BLaER1 treated with 17β-estradiol and CSF1 and Interleukin-3, amounts not matched to agents 10 nM and 100 nM (cell line): ENCODE data around the gene RBM38.

Experiments
- H3K27ac ChIP-seq, 11 experiments: shearing (Covaris generic); formaldehyde crosslinking; 2 replicates each; pipeline ENCODE4 v1.8.1; 2022
- H3K27me3 ChIP-seq, 11 experiments: shearing (Covaris generic); formaldehyde crosslinking; 2 replicates each; pipeline ENCODE4 v1.8.1; 2022
- H3K36me3 ChIP-seq, 11 experiments: shearing (Covaris generic); formaldehyde crosslinking; 2 replicates each; pipeline ENCODE4 v1.8.1; 2022
- H3K4me1 ChIP-seq, 10 experiments: shearing (Covaris generic); formaldehyde crosslinking; 2 replicates each; pipeline ENCODE4 v1.8.1; 2022
- H3K4me2 ChIP-seq, 11 experiments: shearing (Covaris generic); formaldehyde crosslinking; 2 replicates each; pipeline ENCODE4 v1.8.1; 2022
- H3K4me3 ChIP-seq, 10 experiments: shearing (Covaris generic); formaldehyde crosslinking; 2 replicates each; pipeline ENCODE4 v1.8.1; 2022
- H3K9ac ChIP-seq, 11 experiments: shearing (Covaris generic); formaldehyde crosslinking; 2 replicates each; pipeline ENCODE4 v1.8.1; 2022
- H3K9me3 ChIP-seq, 11 experiments: shearing (Covaris generic); formaldehyde crosslinking; replicated peaks in 1 of 11; 2 replicates each; pipeline ENCODE4 v1.8.1; 2022
- H4K20me1 ChIP-seq, 11 experiments: shearing (Covaris generic); formaldehyde crosslinking; 2 replicates each; pipeline ENCODE4 v1.8.1; 2022
- Cebpa-rat ChIP-seq, 11 experiments: shearing (Covaris generic); IDR thresholded peaks; 2 replicates each; pipeline ENCODE4 v1.8.1; 2022

Gene RBM38

DNA sequence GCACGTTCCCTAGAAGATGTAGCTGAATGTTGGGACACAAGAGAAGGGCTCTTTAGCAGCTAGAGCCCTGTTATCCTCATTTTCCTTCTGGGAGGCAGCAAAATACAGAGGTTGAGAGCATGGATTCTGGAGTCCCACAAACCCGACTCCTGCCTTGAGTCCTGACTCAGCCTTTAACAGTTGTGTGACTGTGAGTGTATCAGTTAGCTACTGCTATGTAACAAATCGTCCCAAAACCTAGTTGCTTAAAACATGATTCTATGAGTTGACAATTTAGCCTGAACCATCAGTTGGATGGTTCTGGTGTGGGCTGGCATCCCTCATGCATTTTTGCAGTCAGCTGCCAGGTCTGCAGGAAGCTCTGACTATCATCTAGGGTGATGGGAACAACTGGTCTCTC lies 54.6 kb downstream of the RBM38 start:
- Histone ChIP-seq H3K4me2 (peak overlapping the region in 7 of 11 experiments; percentile 28 to 98 (median 52); a peak in 12 of 22 replicates), H3K4me1 (peaks cover 35 to 99% (median 71%) of the 10 kb centered on the region in 10 experiments), H3K4me3 (no peak overlapping the region), H3K36me3 (no peaks in the 10 kb centered on the region), H3K27ac (peak overlapping the region in 9 of 11 experiments; percentile 23 to 99 (median 59); a peak in 16 of 22 replicates), H3K9me3 (peaks cover 0 to 7% (median 0%) of the 10 kb centered on the region in 11 experiments; a peak in 6 of 22 replicates), H3K9ac (peak overlapping the region in 4 of 11 experiments; percentile 2 to 24 (median 13); a peak in 5 of 22 replicates), H3K27me3 (no peaks in the 10 kb centered on the region), H4K20me1 (no peaks in the 10 kb centered on the region)
- TF ChIP-seq Cebpa-rat (IDR thresholded peaks at IDR 0.05), result no peak

DNA sequence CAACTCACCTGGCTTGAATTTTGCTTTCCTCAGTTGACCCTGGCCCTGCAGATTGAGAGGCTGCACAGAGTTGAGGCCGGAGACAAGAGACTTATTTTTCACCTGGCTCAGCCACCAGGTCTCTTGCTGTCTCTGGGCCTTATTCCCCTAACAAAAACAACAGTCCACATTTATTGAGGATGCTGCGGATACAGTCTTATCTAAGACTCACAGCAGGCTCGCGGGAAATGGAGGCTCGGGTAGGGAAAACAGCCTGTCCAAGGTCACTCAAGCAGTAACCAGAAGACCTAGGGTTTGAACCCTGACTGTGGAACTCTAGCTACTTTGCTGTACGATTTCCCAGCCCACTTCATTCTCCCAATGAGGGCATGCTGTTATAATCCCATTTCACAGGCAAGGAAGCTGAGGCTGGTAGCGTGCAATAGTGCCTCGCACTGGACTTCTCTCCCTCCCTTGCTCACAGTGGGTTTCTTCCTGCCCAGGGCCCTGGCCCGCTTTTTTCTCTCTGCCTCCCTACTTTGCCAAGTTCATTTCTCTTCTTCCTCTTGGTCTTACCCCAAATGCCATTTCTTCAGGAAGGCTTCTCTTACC lies 57.7 kb downstream of the RBM38 start:
- Histone ChIP-seq H3K27me3 (no peaks in the 10 kb centered on the region), H3K9ac (peak overlapping the region in 10 of 11 experiments; percentile 65 to 97 (median 90); a peak in 19 of 22 replicates), H3K27ac (peak overlapping the region in 10 of 11 experiments; percentile 81 to 99 (median 98); a peak in 20 of 22 replicates), H3K4me3 (no peak overlapping the region), H4K20me1 (no peaks in the 10 kb centered on the region), H3K9me3 (peaks cover 0 to 7% (median 0%) of the 10 kb centered on the region in 11 experiments; a peak in 6 of 22 replicates), H3K36me3 (no peaks in the 10 kb centered on the region), H3K4me1 (peaks cover 59 to 99% (median 92%) of the 10 kb centered on the region in 10 experiments), H3K4me2 (peak overlapping the region; percentile 67 to 99 (median 92))
- TF ChIP-seq Cebpa-rat (IDR thresholded peaks at IDR 0.05), result no peak

DNA sequence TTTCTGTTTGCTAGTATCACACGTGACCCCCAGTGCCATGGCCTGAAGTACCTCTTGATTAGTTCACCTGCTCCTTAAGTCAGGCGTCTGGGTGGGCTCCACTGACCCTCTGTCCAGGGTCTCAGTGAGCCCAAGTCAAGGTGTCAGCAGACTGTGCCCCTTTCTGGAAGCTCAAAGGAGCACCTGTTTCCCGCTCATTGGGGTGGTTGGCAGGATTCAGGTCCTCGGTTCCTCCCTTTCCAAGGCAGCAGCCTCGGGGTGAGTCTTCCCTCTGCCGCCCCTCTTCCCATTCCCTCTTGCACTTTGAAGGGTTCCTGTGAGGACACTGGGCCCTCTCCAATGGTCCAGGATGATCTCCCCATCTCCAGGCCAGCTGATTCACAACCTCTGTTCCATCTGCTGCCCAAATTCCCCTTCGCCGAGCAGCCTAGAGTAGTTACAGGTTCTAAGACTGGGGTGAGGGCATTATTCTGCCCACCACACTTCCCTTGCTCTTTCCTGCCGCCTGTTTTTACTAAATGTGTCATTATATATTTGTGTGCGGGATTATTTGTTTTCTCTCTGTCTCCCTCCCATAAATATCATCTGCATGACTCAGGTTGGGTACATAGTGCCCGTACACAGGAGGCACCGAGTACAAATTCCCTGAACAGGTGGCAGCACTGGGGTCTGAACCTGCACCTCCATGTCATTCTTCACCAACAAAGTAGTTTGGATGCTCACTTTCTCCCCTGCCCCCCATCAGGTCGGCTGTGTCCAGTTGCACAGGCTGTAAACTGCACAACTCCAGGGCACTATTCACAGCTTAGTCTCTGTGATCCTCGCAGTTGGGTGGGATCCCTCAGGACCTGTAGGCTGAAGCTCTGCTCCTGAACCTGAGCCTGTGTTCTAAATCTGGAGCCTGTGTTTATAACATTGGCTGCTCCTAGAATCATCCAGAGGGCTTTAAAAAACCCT lies 58.5 kb downstream of the RBM38 start:
- Histone ChIP-seq H3K4me1 (peaks cover 66 to 100% (median 94%) of the 10 kb centered on the region in 10 experiments), H4K20me1 (no peaks in the 10 kb centered on the region), H3K4me3 (peak overlapping the region in 4 of 10 experiments; percentile 20 to 42 (median 30); a peak in 6 of 20 replicates), H3K36me3 (no peaks in the 10 kb centered on the region), H3K9ac (peak overlapping the region; percentile 43 to 97 (median 88); a peak in 21 of 22 replicates), H3K27ac (peak overlapping the region; percentile 55 to 99 (median 98); a peak in 21 of 22 replicates), H3K27me3 (no peaks in the 10 kb centered on the region), H3K9me3 (peaks cover 0 to 7% (median 0%) of the 10 kb centered on the region in 11 experiments; a peak in 6 of 22 replicates), H3K4me2 (peak overlapping the region; percentile 67 to 99 (median 92))
- no peak for TF ChIP-seq Cebpa-rat (IDR thresholded peaks at IDR 0.05)

DNA sequence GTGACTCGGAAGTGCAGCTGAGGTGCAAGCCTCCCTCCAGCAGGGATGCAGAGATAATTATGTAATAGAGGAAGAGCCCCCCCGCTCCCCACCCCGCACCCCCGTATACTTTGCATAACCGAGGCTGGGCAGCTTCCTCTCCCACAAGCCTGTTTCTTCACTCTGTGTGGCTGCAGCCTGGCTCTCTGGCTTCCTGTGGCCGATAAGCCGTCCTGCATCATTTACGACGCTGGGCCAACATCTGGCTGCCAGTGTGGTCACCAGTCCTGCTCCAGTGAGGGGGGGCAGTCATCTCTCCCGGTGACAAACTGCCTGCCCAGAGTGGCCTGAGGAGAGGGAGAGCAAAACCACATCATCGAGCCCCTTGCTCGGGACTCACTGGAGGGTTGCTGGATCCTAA lies 59.2 kb downstream of the RBM38 start:
- peaks cover 74 to 100% (median 94%) of the 10 kb centered on the region in 10 experiments for H3K4me1 ChIP-seq
- H3K27me3 ChIP-seq, result no peaks in the 10 kb centered on the region
- H3K36me3 ChIP-seq, result no peaks in the 10 kb centered on the region
- H3K27ac ChIP-seq, result peak overlapping the region; percentile 80 to 99 (median 98)
- peak overlapping the region in 9 of 10 experiments; percentile 10 to 66 (median 48); a peak in 16 of 20 replicates for H3K4me3 ChIP-seq
- peak; percentile 43 to 93 (median 79); a peak in 17 of 22 replicates for TF ChIP-seq Cebpa-rat (IDR thresholded peaks at IDR 0.05)
- peak overlapping the region; percentile 67 to 99 (median 92) for H3K4me2 ChIP-seq
- H3K9me3 ChIP-seq, result peaks cover 0 to 7% (median 0%) of the 10 kb centered on the region in 11 experiments; a peak in 6 of 22 replicates
- H3K9ac ChIP-seq, result peak overlapping the region; percentile 69 to 97 (median 88)
- no peaks in the 10 kb centered on the region for H4K20me1 ChIP-seq

DNA sequence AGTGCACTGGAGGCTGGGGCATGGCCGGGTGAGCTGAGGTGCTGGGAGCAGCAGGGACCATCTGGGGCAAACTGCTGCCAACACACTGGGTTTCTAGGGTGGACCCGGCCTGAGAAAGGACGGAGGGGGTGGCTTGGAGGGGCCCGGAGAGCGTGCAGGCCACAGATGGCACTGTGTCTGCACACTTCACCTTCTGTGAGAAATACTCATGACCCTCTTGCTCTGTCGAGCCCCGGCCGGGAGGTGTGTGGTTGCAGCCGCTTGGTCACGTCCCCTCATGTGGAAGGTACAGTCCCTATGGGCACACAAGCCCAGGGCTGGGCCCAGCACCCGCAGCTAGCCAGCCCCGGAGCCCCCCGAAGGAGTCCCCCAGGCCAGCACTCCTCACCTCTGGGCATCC lies 59.7 kb downstream of the RBM38 start:
- H3K36me3 ChIP-seq, result no peaks in the 10 kb centered on the region
- H4K20me1 ChIP-seq, result no peaks in the 10 kb centered on the region
- peak overlapping the region; percentile 69 to 97 (median 88) for H3K9ac ChIP-seq
- H3K4me2 ChIP-seq, result peak overlapping the region; percentile 67 to 99 (median 92)
- no peak for TF ChIP-seq Cebpa-rat (IDR thresholded peaks at IDR 0.05)
- H3K9me3 ChIP-seq, result peaks cover 0 to 3% (median 0%) of the 10 kb centered on the region in 11 experiments; a peak in 6 of 22 replicates
- peak overlapping the region in 9 of 10 experiments; percentile 10 to 66 (median 48); a peak in 17 of 20 replicates for H3K4me3 ChIP-seq
- peak overlapping the region; percentile 80 to 99 (median 98) for H3K27ac ChIP-seq
- peaks cover 75 to 99% (median 94%) of the 10 kb centered on the region in 10 experiments for H3K4me1 ChIP-seq
- H3K27me3 ChIP-seq, result no peaks in the 10 kb centered on the region

DNA sequence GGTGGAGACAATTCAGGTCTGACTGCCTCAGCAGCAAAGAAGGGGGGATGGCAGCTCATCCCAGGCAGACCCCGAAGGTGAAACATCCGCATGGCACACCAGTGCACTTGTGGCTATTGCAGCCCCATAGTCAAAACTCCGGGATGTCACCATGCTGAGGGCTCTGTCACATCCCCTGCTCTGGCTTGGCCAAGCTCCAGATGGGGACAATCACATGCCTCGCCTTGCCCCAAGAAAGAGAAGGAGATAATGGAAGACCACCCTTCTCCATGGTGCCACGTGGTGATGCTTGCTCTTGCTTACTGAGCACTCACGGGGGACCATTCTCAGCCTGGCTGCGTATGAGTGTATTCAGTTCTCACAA lies 60.2 kb downstream of the RBM38 start:
- peaks cover 75 to 98% (median 93%) of the 10 kb centered on the region in 10 experiments for H3K4me1 ChIP-seq
- no peak for TF ChIP-seq Cebpa-rat (IDR thresholded peaks at IDR 0.05)
- peak overlapping the region; percentile 67 to 99 (median 92) for H3K4me2 ChIP-seq
- H3K9ac ChIP-seq, result peak overlapping the region; percentile 69 to 97 (median 88)
- no peaks in the 10 kb centered on the region for H4K20me1 ChIP-seq
- H3K27ac ChIP-seq, result peak overlapping the region; percentile 80 to 99 (median 98)
- no peaks in the 10 kb centered on the region for H3K9me3 ChIP-seq
- no peaks in the 10 kb centered on the region for H3K27me3 ChIP-seq
- peak overlapping the region in 9 of 10 experiments; percentile 10 to 66 (median 48); a peak in 14 of 20 replicates for H3K4me3 ChIP-seq
- H3K36me3 ChIP-seq, result no peaks in the 10 kb centered on the region

DNA sequence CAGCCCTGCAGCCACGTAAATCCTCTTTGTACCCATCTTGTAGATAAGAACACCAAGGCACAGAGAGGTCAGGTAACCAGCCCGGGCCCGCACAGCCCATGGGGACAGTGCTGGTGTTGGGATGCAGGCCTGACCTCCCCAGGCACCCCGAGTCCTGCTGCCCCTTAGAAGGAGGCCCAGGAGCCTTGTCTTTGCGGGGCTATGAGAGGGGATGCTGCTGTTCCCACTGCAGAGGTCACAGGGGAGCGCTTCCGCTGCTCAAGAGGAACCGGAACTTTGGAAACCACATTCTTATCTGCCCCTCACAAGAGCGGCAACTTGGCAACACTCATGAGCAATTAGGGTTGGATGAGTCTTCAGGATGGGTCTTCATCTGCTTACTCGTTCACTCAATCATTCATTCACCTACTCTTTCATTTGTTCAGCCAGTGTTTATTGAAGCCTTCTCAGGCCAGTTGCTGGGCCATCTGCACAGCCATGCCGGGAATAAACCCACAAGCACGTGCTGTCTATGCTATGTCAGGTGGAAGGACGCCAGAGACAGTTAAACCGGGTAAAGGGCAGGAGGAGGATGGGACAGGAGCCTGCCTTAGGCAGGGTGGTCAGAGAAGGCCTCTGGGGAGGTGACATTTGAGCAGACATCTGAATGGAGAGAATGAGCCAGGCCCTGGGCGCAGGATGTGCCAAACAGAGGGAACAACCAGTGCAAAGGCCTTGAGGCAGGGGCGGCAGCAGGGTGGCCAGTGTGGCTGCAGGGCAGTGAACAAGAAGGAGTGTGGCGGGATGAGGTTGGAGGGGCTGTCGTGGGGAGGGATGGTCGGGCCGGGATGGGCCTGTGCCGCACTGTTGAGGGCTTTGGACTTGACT lies 60.8 kb downstream of the RBM38 start:
- Histone ChIP-seq H3K27me3 (no peaks in the 10 kb centered on the region), H3K4me1 (peaks cover 75 to 98% (median 89%) of the 10 kb centered on the region in 10 experiments), H4K20me1 (no peaks in the 10 kb centered on the region), H3K9ac (peak overlapping the region; percentile 69 to 97 (median 88); a peak in 21 of 22 replicates), H3K9me3 (no peaks in the 10 kb centered on the region), H3K27ac (peak overlapping the region; percentile 80 to 99 (median 98); a peak in 21 of 22 replicates), H3K4me2 (peak overlapping the region; percentile 67 to 99 (median 92)), H3K4me3 (peak overlapping the region in 6 of 10 experiments; percentile 29 to 66 (median 55); a peak in 8 of 20 replicates), H3K36me3 (no peaks in the 10 kb centered on the region)
- TF ChIP-seq Cebpa-rat (IDR thresholded peaks at IDR 0.05), result peak in 4 of 11 experiments; percentile 14 to 61 (median 23); a peak in 3 of 22 replicates
